ENCODE data around the gene MYEF2. TPM values are rescaled to one million over a fixed set of nuclear protein-coding genes. Genes with fewer than 3 reads are reported as not detected.

Gene MYEF2
- total and polyA plus RNA-seq, 2 of the 8 experiments (the other 6 are each of a cell fraction or from before 2014, with no cell fraction given): 18.9 to 79.2 TPM

DNA sequence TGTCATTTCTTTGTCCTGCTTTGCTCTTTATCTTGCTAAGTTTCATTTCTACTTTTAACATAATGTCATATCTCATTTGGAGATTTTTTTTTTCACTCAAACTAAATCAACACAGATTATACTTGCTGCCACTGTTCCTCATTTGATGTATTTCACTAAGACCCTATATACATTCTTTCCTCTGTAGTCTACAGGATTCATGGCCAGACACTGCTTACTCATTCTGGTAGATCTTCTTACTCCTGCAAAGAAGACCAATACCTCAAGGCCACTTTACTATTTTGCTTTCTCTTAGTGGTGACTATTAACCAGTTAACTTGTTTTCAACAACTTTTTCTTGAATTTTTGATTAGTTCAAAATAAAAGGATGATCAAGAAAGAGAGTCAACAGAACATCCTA, 30.7 kb downstream of the MYEF2 start:
- no peaks in the 10 kb centered on the region for H3K27me3 ChIP-seq (replicated peaks in 1 of 4; ENCODE audit: control insufficient read depth in 3 of 4, extremely low read depth in 1 of 4, insufficient read depth in 3 of 4, low read length in 3 of 4)
- no peak overlapping the region for H3K56ac ChIP-seq (replicated peaks; ENCODE audit: insufficient read length, low read depth, low read length)
- no peaks in the 10 kb centered on the region for H4K20me1 ChIP-seq (replicated peaks in 1 of 2; ENCODE audit: control insufficient read depth in 1 of 2, insufficient read depth in 2 of 2, low read length in 2 of 2)
- H3K9ac ChIP-seq (replicated peaks in 1 of 4; ENCODE audit: extremely low read depth in 1 of 4, low read depth in 3 of 4, low read length in 3 of 4): no peak overlapping the region
- POLR2A ChIA-PET (ENCODE audit: partially characterized antibody): interaction anchor here (1.5 kb wide), 1 partner anchor 12 kb away, joined by 3 read pairs; no protein-coding TSS in a partner anchor
- H3K18ac ChIP-seq (ENCODE audit: extremely low read depth, low read length): no peak overlapping the region
- H2AFZ ChIP-seq (ENCODE audit: low read length): no peak overlapping the region
- H2BK20ac ChIP-seq (ENCODE audit: low read length): no peak overlapping the region
- no peak overlapping the region for H4K5ac ChIP-seq (ENCODE audit: insufficient read length, low read depth, low read length)
- no peaks in the 10 kb centered on the region for H3K79me2 ChIP-seq (ENCODE audit: control insufficient read depth in 1 of 2, insufficient read depth in 2 of 2, low read length in 2 of 2)
- H2BK120ac ChIP-seq (replicated peaks; ENCODE audit: low read depth, low read length): no peak overlapping the region
- CTCF ChIA-PET (ENCODE audit: partially characterized antibody): no interaction called here
- H3K4me3 ChIP-seq (ENCODE audit: extremely low read depth in 1 of 4, insufficient read depth in 2 of 4, low read depth in 3 of 4, low read length in 4 of 4): no peak overlapping the region
- no peak for FAIRE-seq
- H3K4me1 ChIP-seq (replicated peaks in 1 of 4; ENCODE audit: control insufficient read depth in 3 of 4, insufficient read depth in 4 of 4, low read length in 3 of 4): peaks cover 0 to 6% (median 0%) of the 10 kb centered on the region in 4 experiments; a peak in 3 of 7 replicates
- no peaks in the 10 kb centered on the region; the same call in 1 of the 2 replicates for H3K23me2 ChIP-seq (ENCODE audit: low read depth, low read length)
- H3K27ac ChIP-seq (ENCODE audit: low read depth, low read length): no peak overlapping the region
- no peak overlapping the region for H2BK5ac ChIP-seq (ENCODE audit: low read depth, low read length)
- no peak overlapping the region for H3K4ac ChIP-seq (replicated peaks; ENCODE audit: insufficient read length, low read depth, low read length)
- TF ChIP-seq TAF1 (IDR thresholded peaks at IDR 0.05; ENCODE audit: low read depth, low read length) (no peak), EP300 (IDR thresholded peaks at IDR 0.05; ENCODE audit: borderline replicate concordance in 1 of 2, low read depth in 2 of 2, low read length in 2 of 2) (no peak), SP1 (IDR thresholded peaks at IDR 0.05; ENCODE audit: low read depth, low read length) (no peak), BCL11A (IDR thresholded peaks at IDR 0.05; ENCODE audit: low read depth in 2 of 2, low read length in 2 of 2) (no peak), KDM4A (IDR thresholded peaks at IDR 0.05; ENCODE audit: low read depth, low read length, severe bottlenecking) (no peak), EGR1 (IDR thresholded peaks at IDR 0.05; ENCODE audit: borderline replicate concordance, low read depth, low read length) (no peak), ZNF274 (IDR thresholded peaks at IDR 0.05; ENCODE audit: borderline replicate concordance, extremely low read depth, low read length) (no peak), TEAD4 (IDR thresholded peaks at IDR 0.05; ENCODE audit: low read depth, low read length) (no peak), HDAC2 (IDR thresholded peaks at IDR 0.05; ENCODE audit: borderline replicate concordance in 1 of 2, low read depth in 2 of 2, low read length in 2 of 2) (no peak), TBP (IDR thresholded peaks at IDR 0.05; ENCODE audit: low read depth, low read length) (no peak), TCF12 (IDR thresholded peaks at IDR 0.05; ENCODE audit: low read depth, low read length) (no peak), CBX5 (IDR thresholded peaks at IDR 0.05; ENCODE audit: low read depth, low read length) (no peak)
- TF ChIP-seq, protein P1, sequence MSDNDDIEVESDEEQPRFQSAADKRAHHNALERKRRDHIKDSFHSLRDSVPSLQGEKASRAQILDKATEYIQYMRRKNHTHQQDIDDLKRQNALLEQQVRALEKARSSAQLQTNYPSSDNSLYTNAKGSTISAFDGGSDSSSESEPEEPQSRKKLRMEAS (IDR thresholded peaks at IDR 0.05): no peak
- H3K4me2 ChIP-seq (ENCODE audit: insufficient read depth in 1 of 2, low read depth in 2 of 2, low read length in 2 of 2): no peak overlapping the region
- no peak overlapping the region for H4K8ac ChIP-seq (ENCODE audit: extremely low read depth, insufficient read depth, low read length)
- H3K23ac ChIP-seq (ENCODE audit: insufficient read length): no peak overlapping the region
- H2BK12ac ChIP-seq (ENCODE audit: low read depth, low read length): no peak overlapping the region
- H3K79me1 ChIP-seq (ENCODE audit: low read depth, low read length): no peaks in the 10 kb centered on the region
- no peaks in the 10 kb centered on the region for H3K9me3 ChIP-seq (ENCODE audit: insufficient read depth in 2 of 2, low read depth in 1 of 2, low read length in 1 of 2)
- H3K14ac ChIP-seq (ENCODE audit: insufficient read length): no peak overlapping the region
- no peak overlapping the region for H2AK5ac ChIP-seq (ENCODE audit: low read depth, low read length)
- peaks cover 0 to 63% (median 18%) of the 10 kb centered on the region in 4 experiments; a peak in 5 of 8 replicates for H3K36me3 ChIP-seq (ENCODE audit: control insufficient read depth in 2 of 4, insufficient read depth in 4 of 4, low read length in 3 of 4)
- no peak for DNase-seq (ENCODE audit: low read depth in 1 of 2, low spot score in 2 of 2)
- no peak overlapping the region for H2BK15ac ChIP-seq (ENCODE audit: low read length)
- no peak overlapping the region for H4K91ac ChIP-seq (replicated peaks; ENCODE audit: insufficient read length, low read length)
